SK-N-SH (cell line): ENCODE measurements around the gene LGALS9C.
"Not testable (repeated sequence)": the region's sequence is repeated elsewhere in the genome, so short reads cannot be mapped to it uniquely, and the experiment has no call there.

ENCODE experiments used
- EP300 ChIP-seq, 2 experiments: IDR thresholded peaks; 2 replicates each; pipeline versions ENCODE4 v1.4.0 to v1.6.1; 2012; ENCODE audit warnings: borderline replicate concordance in 1 of 2, low read depth in 1 of 2, low read length in 1 of 2
- POLR2AphosphoS5 ChIP-seq: IDR thresholded peaks from 2 replicates; pipeline ENCODE4 v1.6.1; 2012; ENCODE audit warnings: low read depth, low read length
- RFX5 ChIP-seq: IDR thresholded peaks from 2 replicates; pipeline ENCODE4 v1.6.1; 2012; ENCODE audit warnings: mild to moderate bottlenecking, improper control_type of control experiment, low read length
- SIN3A ChIP-seq: IDR thresholded peaks from 2 replicates; pipeline ENCODE4 v1.6.1; 2012; ENCODE audit warnings: low read depth, mild to moderate bottlenecking, low read length, moderate library complexity, borderline replicate concordance
- SMC3 ChIP-seq: IDR thresholded peaks from 2 replicates; pipeline ENCODE4 v1.6.1; 2012; ENCODE audit warnings: low read depth, low read length, improper control_type of control experiment
- TCF12 ChIP-seq: IDR thresholded peaks from 2 replicates; pipeline ENCODE4 v1.4.0; 2012
- TEAD4 ChIP-seq: IDR thresholded peaks from 2 replicates; pipeline ENCODE4 v1.4.0; 2012; ENCODE audit warnings: mild to moderate bottlenecking, borderline replicate concordance; ENCODE audit not compliant: insufficient read depth
- YY1 ChIP-seq: IDR thresholded peaks from 2 replicates; pipeline ENCODE4 v1.4.0; 2012; ENCODE audit warnings: low read depth, mild to moderate bottlenecking
- TF ChIP-seq, protein P1 (sequence below): fragments of 200-600 bp; sonication (generic); IDR thresholded peaks from 2 replicates; pipeline ENCODE4 v1.6.1; 2017; ENCODE audit warnings: antibody characterized with exemption, mild to moderate bottlenecking, moderate library complexity
- TF ChIP-seq, protein P2 (sequence below): IDR thresholded peaks from 2 replicates; pipeline ENCODE4 v1.6.1; 2012; ENCODE audit warnings: mild to moderate bottlenecking, low read depth, low read length, moderate library complexity

GRCh38 chr17:18478977-18479595, 2.5 kb downstream of the LGALS9C start:
- TF ChIP-seq, protein P1, sequence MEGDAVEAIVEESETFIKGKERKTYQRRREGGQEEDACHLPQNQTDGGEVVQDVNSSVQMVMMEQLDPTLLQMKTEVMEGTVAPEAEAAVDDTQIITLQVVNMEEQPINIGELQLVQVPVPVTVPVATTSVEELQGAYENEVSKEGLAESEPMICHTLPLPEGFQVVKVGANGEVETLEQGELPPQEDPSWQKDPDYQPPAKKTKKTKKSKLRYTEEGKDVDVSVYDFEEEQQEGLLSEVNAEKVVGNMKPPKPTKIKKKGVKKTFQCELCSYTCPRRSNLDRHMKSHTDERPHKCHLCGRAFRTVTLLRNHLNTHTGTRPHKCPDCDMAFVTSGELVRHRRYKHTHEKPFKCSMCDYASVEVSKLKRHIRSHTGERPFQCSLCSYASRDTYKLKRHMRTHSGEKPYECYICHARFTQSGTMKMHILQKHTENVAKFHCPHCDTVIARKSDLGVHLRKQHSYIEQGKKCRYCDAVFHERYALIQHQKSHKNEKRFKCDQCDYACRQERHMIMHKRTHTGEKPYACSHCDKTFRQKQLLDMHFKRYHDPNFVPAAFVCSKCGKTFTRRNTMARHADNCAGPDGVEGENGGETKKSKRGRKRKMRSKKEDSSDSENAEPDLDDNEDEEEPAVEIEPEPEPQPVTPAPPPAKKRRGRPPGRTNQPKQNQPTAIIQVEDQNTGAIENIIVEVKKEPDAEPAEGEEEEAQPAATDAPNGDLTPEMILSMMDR: not testable (repeated sequence)
- TF ChIP-seq SMC3; EP300 (IDR thresholded peaks at IDR 0.05; ENCODE audit: borderline replicate concordance in 1 of 2, low read depth in 1 of 2, low read length in 1 of 2); POLR2AphosphoS5; TEAD4; YY1; SIN3A; RFX5; TCF12: not testable (repeated sequence)
- TF ChIP-seq, protein P2, sequence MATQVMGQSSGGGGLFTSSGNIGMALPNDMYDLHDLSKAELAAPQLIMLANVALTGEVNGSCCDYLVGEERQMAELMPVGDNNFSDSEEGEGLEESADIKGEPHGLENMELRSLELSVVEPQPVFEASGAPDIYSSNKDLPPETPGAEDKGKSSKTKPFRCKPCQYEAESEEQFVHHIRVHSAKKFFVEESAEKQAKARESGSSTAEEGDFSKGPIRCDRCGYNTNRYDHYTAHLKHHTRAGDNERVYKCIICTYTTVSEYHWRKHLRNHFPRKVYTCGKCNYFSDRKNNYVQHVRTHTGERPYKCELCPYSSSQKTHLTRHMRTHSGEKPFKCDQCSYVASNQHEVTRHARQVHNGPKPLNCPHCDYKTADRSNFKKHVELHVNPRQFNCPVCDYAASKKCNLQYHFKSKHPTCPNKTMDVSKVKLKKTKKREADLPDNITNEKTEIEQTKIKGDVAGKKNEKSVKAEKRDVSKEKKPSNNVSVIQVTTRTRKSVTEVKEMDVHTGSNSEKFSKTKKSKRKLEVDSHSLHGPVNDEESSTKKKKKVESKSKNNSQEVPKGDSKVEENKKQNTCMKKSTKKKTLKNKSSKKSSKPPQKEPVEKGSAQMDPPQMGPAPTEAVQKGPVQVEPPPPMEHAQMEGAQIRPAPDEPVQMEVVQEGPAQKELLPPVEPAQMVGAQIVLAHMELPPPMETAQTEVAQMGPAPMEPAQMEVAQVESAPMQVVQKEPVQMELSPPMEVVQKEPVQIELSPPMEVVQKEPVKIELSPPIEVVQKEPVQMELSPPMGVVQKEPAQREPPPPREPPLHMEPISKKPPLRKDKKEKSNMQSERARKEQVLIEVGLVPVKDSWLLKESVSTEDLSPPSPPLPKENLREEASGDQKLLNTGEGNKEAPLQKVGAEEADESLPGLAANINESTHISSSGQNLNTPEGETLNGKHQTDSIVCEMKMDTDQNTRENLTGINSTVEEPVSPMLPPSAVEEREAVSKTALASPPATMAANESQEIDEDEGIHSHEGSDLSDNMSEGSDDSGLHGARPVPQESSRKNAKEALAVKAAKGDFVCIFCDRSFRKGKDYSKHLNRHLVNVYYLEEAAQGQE: not testable (repeated sequence)
